Activated CD4-positive, alpha-beta T cell treated with anti-CD3 and anti-CD28 coated beads, Interleukin-2, amount 50 U/mL, for 16 hours (primary cell): ENCODE results near the gene CTAG1B.
"Not testable (repeated sequence)": the region's sequence is repeated elsewhere in the genome, so short reads cannot be mapped to it uniquely, and the experiment has no call there.

Source experiments
- DNase-seq: peaks from one replicate; pipeline ENCODE4 v3.0.0-alpha.2; 2020

The CTAG1B gene

GRCh38 chrX:154620767-154621414 is 1.8 kb upstream of the CTAG1B start:
- DNase-seq, result not testable (repeated sequence)

GRCh38 chrX:154613586-154613985 is 5.5 kb downstream of the CTAG1B start:
- not testable (repeated sequence) for DNase-seq

DNA sequence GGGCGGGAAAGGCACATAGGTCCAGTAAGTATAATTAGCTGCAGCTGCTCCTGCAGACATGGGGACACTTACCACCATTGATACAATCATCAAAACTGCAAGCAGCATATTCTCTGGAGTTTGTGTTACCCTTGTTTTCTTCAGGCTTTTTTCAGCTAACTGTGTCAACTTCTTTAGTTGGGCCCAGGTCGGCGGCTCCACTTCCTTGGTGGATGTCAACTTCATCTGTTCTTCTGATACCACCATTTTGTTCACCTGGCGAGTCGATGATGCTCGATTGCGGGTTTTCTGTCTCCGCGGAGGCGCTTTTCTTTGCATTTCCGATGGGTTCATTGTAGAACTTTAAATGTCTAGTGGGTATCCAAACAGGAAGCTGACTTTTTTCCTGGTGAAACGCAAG is 7.9 kb downstream of the CTAG1B start:
- not testable (repeated sequence) for DNase-seq

- not testable (repeated sequence) for DNase-seq
Observed at GRCh38 chrX:154608823-154609222, 10.3 kb downstream of the CTAG1B start.

DNA sequence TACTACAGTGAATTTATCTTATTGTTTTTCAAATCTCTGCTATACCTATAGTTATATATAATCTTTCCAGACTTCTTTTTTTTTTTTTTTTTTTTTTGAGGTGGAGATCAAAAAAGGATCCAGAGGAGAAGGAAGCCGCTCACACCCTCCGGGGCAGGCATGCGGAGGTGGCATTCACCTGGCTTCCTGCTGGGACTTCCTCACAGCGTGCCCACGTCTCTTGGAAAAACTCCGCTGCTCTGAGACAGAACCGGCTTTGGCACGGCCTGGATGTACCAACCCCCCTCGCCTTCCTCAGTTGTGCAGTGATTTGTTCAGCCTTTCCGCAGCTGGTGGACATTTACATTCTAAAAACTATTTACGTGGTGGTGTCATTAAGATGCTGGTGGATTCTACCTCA is 11.1 kb downstream of the CTAG1B start:
- DNase-seq, result not testable (repeated sequence)

DNA sequence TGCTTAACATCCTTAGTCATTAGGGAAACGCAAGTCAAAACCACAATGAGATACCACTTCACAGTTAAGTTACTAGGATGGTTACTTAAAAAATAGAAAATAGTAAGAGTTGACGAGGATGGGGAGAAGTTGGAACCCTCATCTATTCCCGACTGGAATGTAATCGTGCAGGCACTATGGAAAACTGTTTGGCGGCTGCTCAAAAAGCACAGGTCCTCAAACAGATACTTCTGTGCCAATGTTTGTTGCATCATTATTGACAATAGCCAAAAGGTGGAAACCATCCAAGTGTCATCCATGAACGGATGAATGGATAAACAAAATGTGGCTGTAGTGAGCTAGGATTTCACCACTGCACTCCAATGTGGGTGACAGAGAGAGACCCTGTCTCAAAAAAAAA is 11.7 kb downstream of the CTAG1B start:
- no peak for DNase-seq

- DNase-seq, result no peak
Observed at GRCh38 chrX:154605566-154605965, 13.5 kb downstream of the CTAG1B start.

DNA sequence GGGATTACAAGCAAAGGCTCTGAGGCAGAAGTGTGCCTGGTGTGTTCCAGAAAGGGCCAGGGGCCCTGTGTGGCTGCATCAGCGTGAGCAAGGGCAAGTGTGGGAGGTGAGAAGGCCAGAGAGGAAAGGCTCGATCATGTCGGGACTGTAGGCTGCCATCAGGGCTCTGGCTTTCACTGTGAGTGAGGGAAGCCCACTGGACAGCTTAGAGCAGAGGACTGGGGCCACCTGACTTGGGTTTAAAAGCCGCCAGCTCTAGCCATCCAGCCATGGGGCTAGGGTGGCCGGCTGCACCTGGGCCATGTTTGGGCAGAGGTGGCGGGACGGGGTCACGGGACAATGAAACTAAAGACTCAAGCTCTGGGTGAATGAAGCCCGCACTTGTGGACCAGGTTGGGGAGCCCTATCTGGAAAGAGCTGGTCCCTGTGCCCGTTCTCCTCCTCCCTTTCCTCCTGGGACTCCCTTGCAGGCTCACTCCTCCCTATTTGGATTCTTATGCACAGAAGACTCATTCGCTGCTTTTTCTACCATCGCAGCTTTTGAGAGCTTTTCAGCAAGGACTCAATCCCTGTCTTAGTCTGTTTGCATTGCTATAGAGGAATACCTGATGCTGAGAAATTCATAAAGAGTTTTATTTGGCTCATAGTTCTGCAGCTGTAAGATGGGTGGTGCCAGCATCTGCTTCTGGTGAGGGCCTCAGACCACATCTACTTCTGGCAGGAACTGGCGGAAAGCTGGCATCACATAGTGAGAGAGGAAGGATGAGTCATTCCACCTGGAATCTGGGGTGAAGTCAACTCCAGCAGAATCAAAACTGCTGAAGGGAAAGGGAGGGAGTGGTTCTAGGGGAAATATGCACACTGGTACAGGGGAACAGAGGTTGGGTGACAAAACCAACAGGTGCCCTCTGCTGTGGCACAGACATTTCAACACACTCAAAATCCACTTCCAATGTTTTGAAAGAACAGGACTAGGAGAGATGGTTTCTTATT is 15.3 kb downstream of the CTAG1B start:
- DNase-seq, result no peak

- DNase-seq, result no peak
Observed at GRCh38 chrX:154602766-154603437, 16.2 kb downstream of the CTAG1B start.

- no peak for DNase-seq
Observed at GRCh38 chrX:154602226-154602625, 16.9 kb downstream of the CTAG1B start.

GRCh38 chrX:154600759-154601374 is 18.2 kb downstream of the CTAG1B start:
- no peak for DNase-seq

DNA sequence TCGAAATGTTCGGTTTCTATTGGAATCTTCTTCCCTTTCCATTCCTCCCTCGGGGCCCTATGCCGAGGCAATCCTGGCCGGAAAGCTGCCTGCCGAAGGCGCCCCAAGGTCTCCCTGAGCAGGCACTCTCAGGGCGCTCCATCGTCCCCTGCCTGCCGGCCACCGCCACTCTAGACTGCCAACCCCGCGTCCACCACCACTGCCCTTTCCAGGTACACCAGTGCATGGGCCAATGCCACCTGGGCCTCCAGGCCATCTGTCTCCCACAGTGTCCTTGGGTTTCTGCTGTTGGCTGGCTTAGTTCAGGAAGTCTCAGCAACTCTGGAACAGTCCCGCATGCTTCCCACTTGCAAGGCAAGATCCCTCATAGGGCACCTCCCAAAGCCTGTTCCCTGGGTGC is 19.6 kb downstream of the CTAG1B start:
- DNase-seq, result no peak

- DNase-seq, result no peak
Observed at GRCh38 chrX:154598656-154599055, 20.4 kb downstream of the CTAG1B start.

DNA sequence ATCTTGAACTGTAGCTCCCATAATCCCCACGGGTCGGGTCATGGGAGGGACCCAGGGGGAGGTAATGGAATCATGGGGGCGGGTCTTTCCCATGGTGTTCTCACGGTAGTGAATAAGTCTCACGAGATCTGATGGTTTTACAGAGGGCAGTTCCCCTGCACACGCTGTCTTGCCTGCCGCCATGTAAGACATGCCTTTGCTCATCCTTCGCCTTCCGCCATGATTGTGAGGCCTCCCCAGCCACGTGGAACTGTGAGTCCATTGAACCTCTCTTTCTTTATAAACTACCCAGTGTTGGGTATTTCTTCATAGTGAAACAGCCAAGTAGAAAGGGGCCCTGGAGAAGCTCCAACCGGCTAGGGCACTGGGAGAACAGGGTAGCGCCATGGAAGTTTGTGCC is 21.9 kb downstream of the CTAG1B start:
- DNase-seq, result no peak

DNA sequence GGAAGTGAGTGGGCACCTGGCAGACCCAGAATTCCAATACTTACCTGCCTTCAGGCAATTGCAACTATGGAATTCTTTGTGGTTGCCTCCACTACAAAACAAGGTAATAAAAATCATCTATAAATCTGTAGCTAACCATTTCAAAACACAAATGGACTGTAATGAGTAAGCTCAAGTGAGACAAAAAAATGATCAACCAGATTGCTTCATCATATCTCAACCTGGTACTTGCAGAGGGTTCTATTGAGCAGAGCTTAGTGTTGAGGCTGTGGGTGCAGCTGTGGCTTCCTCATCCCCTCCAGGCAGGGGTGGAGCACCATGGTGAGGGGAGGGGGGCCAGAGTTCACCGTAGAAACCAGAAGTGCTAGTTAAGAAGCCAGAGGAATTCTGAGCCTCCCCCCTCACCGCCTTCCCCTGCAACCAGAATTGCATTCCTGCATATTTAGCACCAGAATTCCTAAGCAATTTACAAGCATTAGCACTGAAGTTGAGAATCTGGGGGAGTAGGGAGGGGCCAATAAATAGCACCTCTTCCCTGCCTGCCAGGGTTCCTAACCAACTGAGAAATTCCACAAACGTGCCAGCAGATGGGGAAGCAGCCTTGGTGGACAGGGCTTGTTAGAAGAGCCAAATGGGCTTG is 22.7 kb downstream of the CTAG1B start:
- DNase-seq, result peak; percentile 5

DNA sequence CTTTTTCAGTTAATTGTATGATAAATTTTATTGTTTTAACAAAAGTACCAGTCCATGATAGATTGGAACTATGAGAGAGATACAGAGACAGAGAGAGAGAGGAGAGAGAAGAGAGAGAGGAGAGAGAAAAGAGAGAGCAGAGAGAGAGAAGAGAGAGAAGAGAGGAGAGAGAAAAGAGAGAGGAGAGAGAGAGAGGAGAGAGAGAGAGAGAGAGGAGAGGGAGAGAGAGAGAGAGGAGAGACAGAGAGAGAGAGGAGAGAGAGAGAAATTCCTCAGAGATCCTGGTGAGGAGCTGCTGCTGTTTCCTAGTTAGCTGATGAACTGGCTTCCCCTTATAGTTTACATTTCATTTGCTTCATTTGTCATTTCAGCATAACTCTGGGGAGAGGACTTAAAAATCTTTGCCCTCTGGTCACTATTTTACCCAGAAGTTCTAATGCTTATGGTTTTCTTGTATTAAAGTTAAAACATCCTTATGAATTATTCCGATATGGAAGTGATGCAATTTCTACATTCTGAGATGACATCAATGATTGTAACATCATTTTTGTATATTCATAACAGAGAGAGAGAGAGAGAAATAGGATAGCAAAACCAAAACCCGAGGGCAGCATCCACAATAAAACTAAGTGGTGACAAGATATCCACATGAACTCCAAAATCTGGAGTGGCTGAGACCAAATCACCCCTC is 23.4 kb downstream of the CTAG1B start:
- no peak for DNase-seq

- no peak for DNase-seq
Observed at GRCh38 chrX:154594491-154594890, 24.6 kb downstream of the CTAG1B start.

DNA sequence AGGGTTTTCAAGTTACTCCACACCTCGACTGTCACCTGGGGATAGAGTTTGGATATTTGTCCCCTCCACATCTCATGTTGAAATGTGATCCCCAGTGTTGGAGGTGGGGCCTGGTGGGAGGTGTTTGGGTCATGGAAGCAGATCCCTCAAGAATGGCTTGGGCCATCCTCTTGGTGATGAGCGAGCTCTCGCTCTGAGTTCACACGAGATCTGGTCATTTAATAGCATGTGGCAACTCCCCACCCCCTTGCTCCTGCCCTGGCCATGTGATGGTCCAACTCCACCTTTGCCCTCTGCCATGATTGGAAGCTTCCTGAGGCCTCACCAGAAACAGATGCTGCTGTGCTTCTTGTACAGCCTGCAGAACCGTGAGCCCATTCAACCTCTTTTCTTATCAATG is 25.9 kb downstream of the CTAG1B start:
- DNase-seq, result no peak

DNA sequence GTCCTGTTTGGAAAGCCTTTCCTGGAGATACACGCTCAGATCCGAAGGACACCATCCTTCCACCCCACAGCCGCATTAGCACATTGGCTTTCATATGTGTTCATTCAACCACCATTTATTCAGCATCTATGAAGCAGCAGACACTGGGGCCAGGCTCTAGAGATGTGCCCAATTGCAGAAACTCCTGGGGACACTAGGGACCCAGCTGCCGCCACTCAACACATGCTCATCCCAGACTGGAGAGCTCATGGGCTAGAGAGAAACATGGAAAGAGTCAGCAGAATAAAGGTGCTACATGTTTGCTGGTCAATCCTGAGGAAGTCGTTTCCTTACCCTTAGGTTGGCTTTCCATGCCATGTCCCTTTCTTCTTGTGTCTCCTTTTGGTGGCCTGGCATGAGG is 26.6 kb downstream of the CTAG1B start:
- DNase-seq, result no peak

- DNase-seq, result not testable (repeated sequence)
Observed at GRCh38 chrX:154590415-154590814, 28.7 kb downstream of the CTAG1B start.

- not testable (repeated sequence) for DNase-seq
Observed at GRCh38 chrX:154584585-154585183, 34.4 kb downstream of the CTAG1B start, which contains the start of gene CTAG1A. CTAG1A (plus strand) TSS chrX:154585133; CDS start chrX:154585207, 74 bp downstream.
